Tibial artery (tissue), 4 donors: Measurements from ENCODE around the gene FUT1.

ENCODE experiments used
- DNase-seq, 2 donors: peaks; one replicate each; pipeline ENCODE4 v3.0.0-alpha.2; 2019
- H3K27ac ChIP-seq, 2 donors: fragments of 200-600 bp; sonication (generic) in 1 of 2; 1 replicate in 1 of 2; 2 replicates in 1 of 2; pipeline ENCODE4 v1.5.1; 2018 to 2019; ENCODE audit warnings: mild to moderate bottlenecking in 1 of 2
- H3K27me3 ChIP-seq, 2 donors: fragments of 200-600 bp; sonication (generic) in 1 of 2; one replicate each; pipeline versions ENCODE4 v1.5.1 to v1.6.0; 2016 to 2019
- H3K36me3 ChIP-seq, 3 donors: fragments of 200-600 bp; sonication (generic) in 2 of 3; one replicate each; pipeline ENCODE4 v1.5.1; 2016 to 2019; ENCODE audit warnings: mild to moderate bottlenecking in 2 of 3
- H3K4me1 ChIP-seq, 4 donors: fragments of 200-600 bp; sonication (generic) in 2 of 4; 1 replicate in 3 of 4; 2 replicates in 1 of 4; pipeline ENCODE4 v1.5.1; 2016 to 2019
- H3K4me3 ChIP-seq, 2 donors: fragments of 200-600 bp; sonication (generic) in 1 of 2; 1 replicate in 1 of 2; 2 replicates in 1 of 2; pipeline ENCODE4 v1.5.1; 2018 to 2019; ENCODE audit warnings: mild to moderate bottlenecking in 2 of 2
- H3K9me3 ChIP-seq, 3 donors: fragments of 200-600 bp; sonication (generic) in 1 of 3; one replicate each; pipeline ENCODE4 v1.5.1; 2016 to 2019
- CTCF ChIP-seq, 2 experiments: fragments of 200-600 bp in 1 of 2; fragments of 450-650 bp in 1 of 2; IDR thresholded peaks; one replicate each; pipeline ENCODE4 v1.5.1; 2017 to 2019; ENCODE audit warnings: antibody characterized with exemption in 2 of 2, mild to moderate bottlenecking in 1 of 2, moderate library complexity in 1 of 2
- intact Hi-C: fragments of 100-400 bp; cut with DNase I; formaldehyde crosslinking; loops from one replicate; pipeline ENCODE4 v1.15.0; 2023; ENCODE audit warnings: low total_unique reads

FUT1 gene

GRCh38 chr19:48784527-48784926 is 32.1 kb upstream of the FUT1 start:
- peaks cover 0 to 12% (median 4%) of the 10 kb centered on the region in 4 donors for H3K4me1 ChIP-seq
- no peaks in the 10 kb centered on the region for H3K9me3 ChIP-seq
- no peak for DNase-seq
- H3K36me3 ChIP-seq: no peaks in the 10 kb centered on the region
- intact Hi-C loops: no loop called here
- H3K27me3 ChIP-seq: no peaks in the 10 kb centered on the region
- no peak overlapping the region for H3K27ac ChIP-seq
- no peak for TF ChIP-seq CTCF (IDR thresholded peaks at IDR 0.05)
- H3K4me3 ChIP-seq: no peak overlapping the region

- Histone ChIP-seq H3K36me3 (no peaks in the 10 kb centered on the region), H3K27me3 (no peaks in the 10 kb centered on the region), H3K9me3 (no peaks in the 10 kb centered on the region), H3K27ac (no peak overlapping the region), H3K4me1 (peaks cover 0 to 12% (median 4%) of the 10 kb centered on the region in 4 donors), H3K4me3 (no peak overlapping the region)
- no peak for TF ChIP-seq CTCF (IDR thresholded peaks at IDR 0.05)
- intact Hi-C loops: no loop called here
- DNase-seq: no peak
Measured at GRCh38 chr19:48780631-48781391, 28.4 kb upstream of the FUT1 start.

- no peak for DNase-seq
- Histone ChIP-seq H3K36me3 (no peaks in the 10 kb centered on the region), H3K4me1 (peaks cover 0 to 12% (median 4%) of the 10 kb centered on the region in 4 donors), H3K4me3 (no peak overlapping the region), H3K9me3 (no peaks in the 10 kb centered on the region), H3K27me3 (no peaks in the 10 kb centered on the region), H3K27ac (no peak overlapping the region)
- TF ChIP-seq CTCF (IDR thresholded peaks at IDR 0.05): no peak
- intact Hi-C loops: no loop called here
Measured at GRCh38 chr19:48779636-48780035, 27.2 kb upstream of the FUT1 start.

GRCh38 chr19:48777720-48778119 is 25.3 kb upstream of the FUT1 start:
- no peaks in the 10 kb centered on the region for H3K9me3 ChIP-seq
- peaks cover 0 to 6% (median 2%) of the 10 kb centered on the region in 4 donors for H3K4me1 ChIP-seq
- intact Hi-C loops: no loop called here
- H3K36me3 ChIP-seq: no peaks in the 10 kb centered on the region
- no peaks in the 10 kb centered on the region for H3K27me3 ChIP-seq
- H3K27ac ChIP-seq: no peak overlapping the region
- no peak for DNase-seq
- no peak overlapping the region for H3K4me3 ChIP-seq
- no peak for TF ChIP-seq CTCF (IDR thresholded peaks at IDR 0.05)

- Histone ChIP-seq H3K9me3 (no peaks in the 10 kb centered on the region), H3K27ac (no peak overlapping the region), H3K4me3 (no peak overlapping the region), H3K27me3 (no peaks in the 10 kb centered on the region), H3K36me3 (no peaks in the 10 kb centered on the region), H3K4me1 (peaks cover 0 to 1% (median 0%) of the 10 kb centered on the region in 4 donors)
- intact Hi-C loops: no loop called here
- no peak for DNase-seq
- TF ChIP-seq CTCF (IDR thresholded peaks at IDR 0.05): no peak
Measured at GRCh38 chr19:48777139-48777538, 24.7 kb upstream of the FUT1 start.
